SKM-1 (cell line): ENCODE data around the gene SLC22A5.
A peak's percentile ranks its signal among the peaks of the same experiment; 100 is the strongest.
"Not testable (repeated sequence)": the region's sequence is repeated elsewhere in the genome, so short reads cannot be mapped to it uniquely, and the experiment has no call there.

Experiments used
- DNase-seq: peaks from one replicate; lab custom pipeline; 2025; ENCODE audit not compliant: unreplicated experiment; lab: John Stamatoyannopoulos, UW

SLC22A5 gene

GRCh38 chr5:132425009-132425937 lies 55.8 kb downstream of the SLC22A5 start:
- no peak for DNase-seq

GRCh38 chr5:132425975-132426524 lies 56.5 kb downstream of the SLC22A5 start:
- no peak for DNase-seq

DNA sequence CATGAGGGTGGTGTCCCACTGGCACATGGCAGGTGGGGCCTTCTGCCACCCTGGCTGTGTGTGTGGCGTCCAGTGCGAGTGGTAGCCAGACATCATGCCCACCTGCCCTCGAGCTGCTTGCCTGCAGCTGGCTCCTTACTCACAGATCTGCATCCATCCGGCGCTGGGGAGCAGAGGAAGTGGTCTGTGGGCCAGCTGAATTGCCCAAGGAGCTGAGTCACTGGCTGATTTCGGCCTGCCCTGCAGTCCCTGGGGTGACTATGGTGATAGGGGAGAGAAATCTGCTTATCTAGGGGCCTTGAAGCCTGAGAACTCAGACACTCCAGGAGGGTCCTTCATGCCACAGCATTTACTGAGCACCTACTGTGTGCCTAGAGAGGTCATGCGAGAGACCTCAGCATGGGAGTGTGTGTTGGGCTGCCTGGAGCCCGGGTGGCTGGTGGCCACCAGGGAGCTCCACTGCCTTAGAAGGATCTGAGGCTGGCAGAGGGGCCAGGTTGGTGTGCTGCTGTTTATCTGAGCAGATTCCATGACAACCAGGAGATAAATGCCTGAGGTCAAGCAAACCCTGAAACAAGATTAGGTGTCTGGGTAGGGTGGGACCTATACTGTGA lies 57.1 kb downstream of the SLC22A5 start:
- DNase-seq, result peak; percentile 85

GRCh38 chr5:132427281-132428146 lies 58.0 kb downstream of the SLC22A5 start:
- peak; percentile 49 for DNase-seq

GRCh38 chr5:132428147-132428482 lies 58.6 kb downstream of the SLC22A5 start:
- DNase-seq, result no peak

GRCh38 chr5:132428484-132429462 lies 59.3 kb downstream of the SLC22A5 start:
- no peak for DNase-seq

DNA sequence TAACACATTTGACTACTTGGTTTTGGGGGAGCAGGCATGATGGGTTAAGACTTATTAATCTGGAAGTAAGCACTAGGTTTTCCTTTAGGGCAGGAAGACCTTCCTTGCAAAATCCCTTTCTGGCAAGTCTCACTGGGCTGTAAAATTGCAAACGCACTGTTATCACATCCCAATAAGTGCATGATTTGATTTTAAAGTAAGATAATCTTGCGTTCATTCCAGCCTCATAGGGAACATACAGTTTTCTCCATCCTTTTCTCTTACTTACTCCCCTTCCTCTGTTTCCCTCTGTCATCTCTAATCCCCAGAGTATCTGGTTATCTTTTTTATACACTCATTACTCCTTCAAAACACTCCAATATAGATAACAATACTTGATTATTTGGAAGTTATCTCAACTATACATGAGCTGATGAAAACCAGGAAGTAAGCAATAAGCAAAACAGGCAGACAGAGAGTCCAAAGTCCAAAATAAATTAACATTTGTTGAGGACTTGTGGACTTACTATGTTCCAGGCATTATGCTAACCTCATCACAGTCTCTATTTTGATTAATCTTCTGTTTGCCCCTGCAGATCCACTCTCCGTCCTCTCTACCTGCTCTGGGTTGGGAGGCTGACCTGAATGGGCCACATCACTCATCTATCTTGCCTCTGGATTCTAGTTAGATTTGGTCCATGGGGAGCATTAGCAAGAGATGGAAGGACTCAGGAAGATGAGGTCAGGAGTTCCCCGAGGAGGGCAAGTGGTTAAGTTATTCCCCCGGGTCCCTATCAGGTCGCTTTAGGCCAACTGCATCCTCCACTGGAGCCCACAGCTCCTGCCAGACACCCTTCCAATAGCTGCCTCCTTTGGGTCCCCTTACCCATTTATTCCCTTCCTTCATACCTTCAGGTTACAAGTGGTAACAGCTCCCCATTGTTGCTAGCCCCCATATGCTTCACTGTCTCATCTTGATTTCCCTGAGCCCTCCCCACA lies 60.2 kb downstream of the SLC22A5 start:
- no peak for DNase-seq

GRCh38 chr5:132430746-132431145 lies 61.2 kb downstream of the SLC22A5 start:
- no peak for DNase-seq

DNA sequence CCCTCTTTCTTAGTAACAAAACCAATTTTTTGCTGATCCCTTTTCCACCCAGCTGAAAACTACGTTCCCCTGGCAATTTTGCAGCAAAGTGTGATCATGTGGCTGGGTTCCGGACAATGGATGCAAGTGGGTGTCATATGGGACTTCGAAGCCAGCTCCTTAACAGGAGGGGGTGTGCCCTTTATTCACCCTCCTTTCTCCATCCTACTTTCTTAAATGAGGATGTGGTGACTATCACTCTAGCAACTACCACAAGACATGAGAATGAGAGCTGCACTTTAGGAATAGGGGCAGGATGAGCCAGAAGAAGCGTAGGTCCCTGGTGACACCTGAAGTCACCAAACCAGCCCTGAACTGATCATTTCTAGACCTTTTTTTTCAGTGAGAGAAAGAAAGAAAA lies 62.1 kb downstream of the SLC22A5 start:
- no peak for DNase-seq

DNA sequence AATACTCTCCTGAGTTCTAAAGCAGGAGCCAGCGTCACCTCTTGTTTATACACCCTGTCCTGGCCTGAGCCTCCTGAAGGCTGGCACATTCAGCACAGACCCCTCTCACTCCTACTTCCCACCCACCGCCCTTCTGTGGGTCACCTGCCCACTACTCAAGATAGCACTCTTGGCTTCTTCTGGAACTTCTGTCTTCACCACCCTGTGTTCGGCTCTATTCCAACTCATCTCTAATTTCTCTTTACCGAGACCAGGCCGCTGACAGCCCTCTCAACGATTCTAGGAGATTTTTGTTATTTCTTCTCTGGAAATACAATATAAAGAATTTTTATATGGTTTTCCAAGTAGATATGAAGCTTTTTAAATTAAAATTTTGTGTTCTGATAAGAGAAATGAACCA lies 63.6 kb downstream of the SLC22A5 start:
- DNase-seq, result no peak

GRCh38 chr5:132434416-132435286 lies 65.1 kb downstream of the SLC22A5 start:
- no peak for DNase-seq

- DNase-seq, result no peak
These were observed 65.9 kb downstream of the SLC22A5 start for GRCh38 chr5:132435447-132435846.

GRCh38 chr5:132435886-132436285 lies 66.4 kb downstream of the SLC22A5 start:
- DNase-seq, result no peak

DNA sequence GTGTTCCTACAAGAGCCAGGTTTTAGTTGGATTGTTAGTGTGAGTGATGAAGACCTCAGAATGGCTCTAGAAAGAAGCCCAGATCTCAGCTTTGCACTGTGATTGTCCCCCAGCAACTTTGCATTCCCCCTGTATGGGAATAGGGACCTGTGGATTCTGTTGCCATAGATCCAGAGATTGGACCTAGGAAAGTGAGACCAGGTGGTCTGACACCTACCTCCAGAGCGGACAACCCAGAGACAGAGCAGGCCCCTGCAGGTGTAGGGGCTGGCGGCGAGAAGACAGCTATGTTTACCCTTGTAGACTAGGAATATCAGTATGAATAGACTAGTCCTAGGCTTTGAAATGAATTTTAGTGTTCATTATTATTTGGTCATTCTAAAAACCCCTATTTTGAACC lies 67.4 kb downstream of the SLC22A5 start:
- DNase-seq, result no peak

DNA sequence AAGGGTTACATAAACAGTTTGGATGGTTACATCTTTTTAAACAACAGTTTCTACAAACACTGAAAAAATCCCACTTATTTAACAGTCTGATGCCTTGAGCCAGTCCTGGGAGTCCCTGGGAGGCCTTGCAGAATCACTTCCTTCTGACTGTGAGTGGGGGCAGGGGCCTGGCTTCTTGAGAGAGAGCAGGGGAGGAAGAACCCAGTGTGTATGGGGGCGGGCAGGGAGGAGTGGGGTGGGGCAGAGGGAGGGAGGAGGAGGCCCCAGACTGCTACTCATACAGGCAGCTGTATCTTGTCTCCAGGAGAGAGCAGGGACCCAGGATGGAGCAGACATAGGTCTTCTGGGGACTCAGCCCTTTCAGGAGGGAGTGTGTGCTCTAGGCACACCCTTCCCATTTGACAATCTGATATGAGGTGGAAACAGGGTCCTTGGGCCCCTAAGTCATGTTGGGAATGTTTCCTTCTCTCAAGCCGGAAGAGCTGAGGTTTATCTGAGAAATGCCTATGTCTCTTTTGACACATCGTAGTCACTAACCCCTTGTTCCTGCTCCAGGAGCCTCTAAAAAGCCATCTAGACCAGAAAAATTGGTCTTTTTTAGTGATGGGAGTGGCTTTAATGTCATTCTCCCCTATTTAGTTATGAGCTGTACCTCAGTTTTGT lies 68.2 kb downstream of the SLC22A5 start:
- peak; percentile 82 for DNase-seq

- not testable (repeated sequence) for DNase-seq
These were observed 68.7 kb downstream of the SLC22A5 start for GRCh38 chr5:132438267-132438645.

GRCh38 chr5:132438917-132439316 lies 69.4 kb downstream of the SLC22A5 start:
- no peak for DNase-seq
